GM21447 (cell line): ENCODE data around the gene UBB.
"Not testable (repeated sequence)": the region's sequence is repeated elsewhere in the genome, so short reads cannot be mapped to it uniquely, and the experiment has no call there.

Experiments
- ATAC-seq: cut with Tn5 transposase; IDR thresholded peaks from one replicate; pipeline ENCODE4 v1.9.1; 2021; ENCODE audit not compliant: unreplicated experiment

The UBB gene

DNA sequence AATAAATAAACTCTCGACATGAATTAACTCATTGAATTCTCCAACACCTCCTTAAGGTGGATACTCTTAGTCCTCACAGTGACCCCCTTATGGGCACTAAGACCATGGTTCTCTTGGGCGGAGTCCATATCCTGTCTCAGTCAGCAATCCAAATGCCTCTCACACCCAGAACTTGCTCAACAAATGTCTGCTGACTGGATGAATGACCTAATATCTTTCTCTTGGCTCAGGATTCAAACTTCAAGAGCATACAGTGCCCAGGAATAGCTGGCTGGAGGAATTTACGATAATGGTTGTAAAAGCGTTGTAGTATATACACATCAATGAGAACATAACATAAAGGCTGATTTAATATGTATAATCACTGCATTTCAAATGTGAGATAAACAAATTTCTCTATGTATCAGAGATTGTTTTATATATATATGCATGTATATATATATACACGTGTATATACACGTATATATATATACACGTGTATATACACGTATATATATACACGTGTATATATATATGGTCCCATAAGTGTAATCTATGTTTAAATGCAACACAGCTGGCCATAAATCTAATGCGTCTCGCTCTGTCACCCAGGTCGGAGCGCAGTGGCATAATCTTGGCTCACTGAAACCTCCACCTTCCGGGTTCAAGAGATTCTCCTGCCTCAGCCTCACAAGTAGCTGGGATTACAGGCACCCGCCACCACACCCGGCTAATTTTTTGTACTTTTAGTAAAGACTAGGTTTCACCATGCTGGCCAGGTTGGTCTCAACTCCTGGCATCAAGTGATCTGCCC, 6.5 kb upstream of the UBB start:
- ATAC-seq = no peak

DNA sequence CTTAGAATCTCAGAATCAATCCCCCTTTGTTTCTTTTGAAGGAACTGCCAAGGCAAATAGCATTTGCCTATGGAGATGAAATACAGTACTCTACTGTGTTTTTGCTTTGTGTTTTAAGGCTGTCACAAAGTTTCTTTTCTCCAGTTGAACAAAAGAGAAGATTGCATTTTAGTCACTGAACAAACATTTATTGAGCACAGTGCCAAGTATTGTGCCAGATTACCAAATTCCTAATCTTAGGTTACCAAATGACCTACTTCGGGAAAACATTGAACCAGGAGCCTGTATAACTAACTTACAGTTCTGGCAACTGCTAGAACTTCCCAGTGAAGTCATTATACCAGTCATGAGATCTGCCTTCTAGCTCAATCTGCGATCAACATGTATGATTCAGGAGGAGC, 3.0 kb upstream of the UBB start:
- no peak for ATAC-seq

DNA sequence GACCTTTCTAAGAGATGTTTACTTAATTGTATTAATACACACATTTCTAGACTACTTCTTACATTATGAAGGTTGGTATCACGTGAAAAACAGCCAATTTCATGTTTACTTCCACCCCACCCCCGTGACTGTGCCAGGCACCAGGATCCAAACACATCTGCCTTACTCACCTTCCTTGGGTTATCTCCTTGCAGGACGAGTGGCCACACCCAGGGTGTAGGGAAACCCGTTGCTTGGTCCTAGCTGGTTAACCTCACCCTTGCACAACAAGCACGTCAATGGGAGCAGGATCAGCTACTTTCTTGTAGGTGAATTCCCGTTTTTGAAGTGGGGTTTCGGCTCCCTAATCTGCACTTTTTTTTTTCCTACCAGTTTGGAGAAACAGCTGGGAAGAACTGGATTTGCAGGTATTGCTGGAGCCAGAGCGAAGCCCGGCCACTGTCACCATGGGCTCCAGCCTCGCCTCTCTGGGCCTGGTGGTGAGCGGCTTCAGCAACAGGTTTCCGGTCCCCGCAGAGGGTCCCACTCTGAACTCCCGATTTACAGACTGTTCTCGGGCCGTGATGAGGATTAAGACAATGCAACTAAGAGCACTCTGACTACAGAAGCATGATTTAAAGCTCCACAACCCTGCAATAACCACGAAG, 2.1 kb upstream of the UBB start:
- no peak for ATAC-seq

DNA sequence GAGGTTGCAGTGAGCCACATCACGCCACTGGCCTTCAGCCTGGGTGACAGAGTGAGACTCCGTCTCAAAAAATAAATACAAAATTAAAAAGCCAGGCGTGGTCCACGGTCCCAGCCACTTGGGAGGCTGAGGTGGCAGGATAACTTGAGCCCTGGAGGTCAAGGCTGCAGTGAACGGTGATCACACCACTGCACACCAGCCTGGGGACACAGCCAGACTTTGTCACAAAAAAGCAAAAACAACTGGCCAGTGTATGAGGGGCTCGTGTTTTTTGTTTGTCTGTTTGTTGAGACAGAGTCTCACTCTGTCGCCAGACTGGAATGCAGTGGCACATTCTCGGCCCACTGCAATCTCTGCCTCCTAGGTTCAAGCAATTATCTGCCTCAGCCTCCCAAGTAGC, 1.2 kb upstream of the UBB start:
- no peak for ATAC-seq

DNA sequence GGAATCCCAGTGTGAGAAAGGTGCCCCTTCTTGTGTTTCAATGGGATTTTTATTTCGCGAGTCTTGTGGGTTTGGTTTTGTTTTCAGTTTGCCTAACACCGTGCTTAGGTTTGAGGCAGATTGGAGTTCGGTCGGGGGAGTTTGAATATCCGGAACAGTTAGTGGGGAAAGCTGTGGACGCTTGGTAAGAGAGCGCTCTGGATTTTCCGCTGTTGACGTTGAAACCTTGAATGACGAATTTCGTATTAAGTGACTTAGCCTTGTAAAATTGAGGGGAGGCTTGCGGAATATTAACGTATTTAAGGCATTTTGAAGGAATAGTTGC, 567 bp downstream of the UBB start:
- ATAC-seq = peak; percentile 13

DNA sequence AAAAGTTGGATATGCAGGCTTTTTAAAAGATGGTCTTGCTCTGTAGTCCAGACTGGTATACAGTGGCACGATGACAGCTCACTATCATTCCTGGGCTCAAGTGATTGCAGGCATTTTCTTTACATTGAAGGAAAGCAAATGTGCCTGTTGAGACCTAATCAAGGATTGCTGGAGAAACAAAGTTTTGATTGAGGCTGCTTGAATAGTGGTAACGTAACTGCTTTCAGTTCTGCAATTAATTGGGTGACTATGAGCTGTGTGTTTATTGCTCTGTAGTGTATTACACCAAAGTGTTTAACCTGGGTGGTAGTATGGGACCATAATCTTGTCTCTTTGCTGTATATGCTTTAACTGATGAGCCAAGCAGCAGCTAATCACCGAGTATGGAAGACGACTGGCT, 2.3 kb downstream of the UBB start:
- ATAC-seq = no peak

DNA sequence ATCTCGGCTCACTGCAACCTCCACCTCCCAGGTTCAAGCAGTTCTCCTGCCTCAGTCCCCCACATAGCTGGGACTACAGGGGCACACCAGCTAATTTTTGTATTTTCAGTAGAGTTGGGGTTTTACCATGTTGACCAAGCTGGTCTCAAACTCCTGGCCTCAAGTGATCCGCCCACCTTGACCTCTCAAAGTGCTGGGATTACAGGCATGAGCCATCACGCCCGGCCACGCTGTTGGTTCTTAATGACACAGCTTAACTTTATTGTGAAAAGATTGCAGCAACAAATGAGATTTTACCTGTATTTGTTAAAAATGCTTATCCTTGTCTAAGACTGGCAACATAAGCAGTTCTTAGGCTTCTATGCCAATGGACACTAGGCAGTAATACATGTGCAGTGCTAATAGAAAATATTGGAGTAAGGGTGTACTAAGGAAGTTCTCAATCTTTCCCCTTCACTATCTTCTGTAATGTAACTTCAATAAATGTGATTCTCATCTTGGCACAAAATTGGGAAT, 2.9 kb downstream of the UBB start:
- ATAC-seq = no peak

DNA sequence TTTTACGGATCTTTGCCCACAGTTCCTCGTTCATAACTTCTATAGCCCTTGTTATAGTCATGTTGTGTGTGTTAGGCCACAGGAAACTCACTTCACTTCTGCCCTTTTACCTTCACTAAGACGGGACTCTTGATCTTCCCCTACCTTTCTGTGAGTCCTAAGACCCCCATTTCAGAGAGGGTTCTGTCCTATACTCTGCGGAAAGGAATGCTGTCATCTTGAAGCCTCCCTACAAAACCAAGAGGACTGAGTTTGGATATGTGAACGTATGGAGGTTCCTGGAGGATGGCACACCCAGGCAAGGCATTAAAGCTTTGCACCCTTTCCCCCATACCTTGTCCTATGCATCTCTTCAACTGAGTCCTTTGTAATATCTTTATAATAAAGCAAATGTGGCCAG, 3.7 kb downstream of the UBB start:
- no peak for ATAC-seq

DNA sequence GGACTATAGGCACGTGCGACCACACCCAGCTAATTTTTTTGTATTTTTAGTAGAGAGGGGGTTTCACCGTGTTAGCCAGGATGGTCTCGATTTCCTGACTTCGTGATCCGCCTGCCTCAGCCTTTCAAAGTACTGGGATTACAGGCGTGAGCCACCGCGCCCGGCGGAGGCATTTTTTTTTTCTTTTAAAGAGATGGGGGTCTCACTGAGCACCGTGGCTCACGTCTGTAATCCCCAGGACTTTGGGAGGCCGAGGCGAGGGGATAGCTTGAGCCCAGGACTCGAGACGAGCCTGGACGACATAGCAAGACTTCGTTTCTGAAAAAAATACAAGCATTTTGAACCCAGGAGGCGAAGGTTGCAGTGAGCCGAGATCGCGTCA, 5.2 kb downstream of the UBB start:
- ATAC-seq = not testable (repeated sequence)

DNA sequence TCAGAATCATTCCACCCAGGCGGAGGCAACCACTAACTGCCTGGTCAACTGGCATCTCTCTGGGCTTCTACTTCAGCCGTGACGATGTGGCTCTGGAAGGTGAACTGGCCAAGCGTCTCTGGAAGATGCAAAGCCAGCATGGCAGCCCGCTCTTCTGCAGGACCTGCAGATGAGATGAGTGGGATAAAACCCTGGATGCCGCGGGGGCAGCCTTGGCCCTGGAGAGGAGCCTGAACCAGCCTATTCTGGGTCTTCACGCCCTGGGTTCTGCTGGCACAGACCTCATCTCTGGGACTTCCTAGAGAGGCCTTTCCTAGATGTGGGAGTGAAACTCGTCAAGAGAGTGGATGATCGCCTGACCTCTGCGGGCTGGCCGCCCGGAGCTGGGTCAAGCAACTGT, 10.6 kb downstream of the UBB start:
- no peak for ATAC-seq

DNA sequence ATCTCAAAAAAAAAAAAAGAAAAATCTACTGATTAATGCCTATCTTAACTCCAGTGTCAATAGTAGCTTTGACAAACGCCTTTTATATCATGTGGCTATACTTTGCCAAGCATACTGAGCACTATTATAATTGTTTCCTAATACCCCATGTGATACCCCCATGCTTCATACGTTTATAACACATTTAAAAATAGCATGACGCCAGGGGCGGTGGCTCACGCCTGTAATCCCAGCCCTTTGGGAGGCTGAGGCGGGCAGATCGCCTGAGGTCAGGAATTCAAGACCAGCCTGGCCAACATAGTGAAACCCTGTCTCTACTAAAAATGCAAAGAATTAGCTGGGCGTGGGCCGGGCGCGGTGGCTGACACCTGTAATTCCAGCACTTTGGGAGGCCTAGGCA, 11.6 kb downstream of the UBB start:
- ATAC-seq = not testable (repeated sequence)

DNA sequence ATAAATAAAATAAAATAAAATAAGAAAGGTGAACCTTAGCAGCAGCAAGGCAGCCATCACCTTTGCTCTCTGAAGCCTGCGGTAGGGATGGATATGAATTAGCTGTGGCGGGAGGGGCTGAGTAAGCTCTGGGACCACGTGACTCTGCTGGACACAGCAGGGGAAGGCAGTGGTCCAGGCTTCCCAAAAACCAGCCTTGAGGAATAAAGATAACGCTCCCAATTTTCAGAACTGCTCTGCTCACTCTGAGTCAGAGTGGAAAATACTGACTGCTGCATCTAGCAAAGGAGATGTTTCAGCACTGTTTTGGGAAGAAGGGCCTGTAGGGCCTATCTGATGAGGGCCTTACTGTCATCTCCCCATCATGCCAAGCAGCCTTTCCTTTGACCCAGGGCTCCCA, 15.0 kb downstream of the UBB start:
- not testable (repeated sequence) for ATAC-seq

DNA sequence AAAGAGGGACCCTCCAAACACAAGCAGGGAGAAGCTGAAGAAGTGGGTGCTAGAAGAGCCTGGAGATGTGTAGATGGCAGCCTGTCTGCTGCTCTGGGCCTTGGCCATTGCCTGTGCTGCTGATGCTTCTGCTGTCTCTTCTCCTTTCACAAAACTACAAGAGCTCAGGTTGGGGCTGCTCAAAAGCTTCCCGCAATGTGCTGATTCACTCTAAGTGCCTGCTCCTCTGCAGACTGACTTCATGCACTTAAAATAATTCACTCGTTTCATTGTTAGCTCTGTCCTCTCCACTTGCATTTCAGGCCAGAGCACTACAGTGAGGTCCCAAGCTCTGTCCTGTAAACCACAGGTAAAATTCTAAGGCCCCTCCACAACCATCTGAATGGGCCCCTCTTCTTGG, 15.8 kb downstream of the UBB start:
- not testable (repeated sequence) for ATAC-seq

DNA sequence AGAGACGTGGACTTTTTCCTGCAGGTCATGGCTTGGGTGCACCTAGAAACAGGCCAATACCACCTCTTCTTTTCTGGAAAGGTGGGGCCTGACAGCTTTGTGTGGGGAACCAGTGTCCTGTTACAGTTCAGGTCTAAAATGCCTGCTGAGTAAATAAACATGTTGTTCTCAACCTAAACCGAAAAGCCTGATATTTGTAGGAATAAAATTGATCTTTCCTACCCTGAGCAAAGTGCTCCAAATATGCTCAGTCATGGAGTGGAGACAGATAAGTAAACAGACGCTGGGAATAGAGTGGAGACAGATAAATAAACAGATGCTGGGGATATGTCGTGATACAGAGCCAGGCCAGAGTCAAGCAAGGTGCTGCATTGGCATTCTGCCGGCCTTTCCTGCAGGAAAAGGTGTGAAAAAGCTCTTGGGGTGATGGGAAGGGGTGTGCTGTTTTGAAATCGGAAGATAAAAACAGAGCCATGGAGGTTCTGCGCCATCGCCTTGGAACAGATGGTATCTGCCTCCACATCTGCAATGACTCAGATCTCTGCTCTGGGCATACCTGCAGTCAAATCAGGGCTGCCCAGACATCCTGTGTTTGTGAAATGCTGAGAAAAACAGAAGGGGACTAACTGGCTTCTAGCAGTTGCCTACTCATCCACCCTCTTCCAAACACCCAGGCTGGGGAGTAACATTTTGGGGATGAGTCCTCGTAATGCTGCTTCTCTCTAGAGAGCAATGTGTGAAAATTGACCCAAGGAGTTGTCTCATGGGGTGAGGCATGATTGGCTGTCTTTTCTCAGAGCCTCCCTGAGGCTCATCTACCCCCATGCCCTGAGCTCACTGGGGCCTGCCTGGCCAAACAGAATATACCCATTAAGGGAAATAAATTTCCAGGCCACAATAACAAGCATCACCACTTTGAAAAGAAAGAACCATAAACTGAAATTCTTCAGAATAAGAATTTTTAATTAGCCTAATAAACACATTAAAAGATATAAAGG, 17.7 kb downstream of the UBB start:
- ATAC-seq = peak; percentile 79

DNA sequence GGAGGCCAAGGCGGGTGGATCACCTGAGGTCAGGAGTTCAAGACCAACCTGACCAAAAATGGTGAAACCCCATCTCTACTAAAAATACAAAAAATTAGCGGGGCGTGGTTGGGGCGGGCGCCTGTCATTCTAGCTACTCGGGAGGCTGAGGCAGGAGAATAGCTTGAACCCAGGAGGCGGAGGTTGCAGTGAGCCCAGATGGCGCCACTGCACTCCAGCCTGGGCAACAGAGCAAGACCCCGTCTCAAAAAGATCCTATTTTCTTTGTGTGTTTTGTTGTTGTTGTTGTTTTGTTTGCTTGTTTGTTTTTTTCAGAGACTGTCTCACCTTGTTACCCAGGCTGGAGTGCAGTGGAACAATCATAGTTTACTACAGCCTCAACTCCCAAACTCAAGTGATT, 23.0 kb downstream of the UBB start:
- not testable (repeated sequence) for ATAC-seq

DNA sequence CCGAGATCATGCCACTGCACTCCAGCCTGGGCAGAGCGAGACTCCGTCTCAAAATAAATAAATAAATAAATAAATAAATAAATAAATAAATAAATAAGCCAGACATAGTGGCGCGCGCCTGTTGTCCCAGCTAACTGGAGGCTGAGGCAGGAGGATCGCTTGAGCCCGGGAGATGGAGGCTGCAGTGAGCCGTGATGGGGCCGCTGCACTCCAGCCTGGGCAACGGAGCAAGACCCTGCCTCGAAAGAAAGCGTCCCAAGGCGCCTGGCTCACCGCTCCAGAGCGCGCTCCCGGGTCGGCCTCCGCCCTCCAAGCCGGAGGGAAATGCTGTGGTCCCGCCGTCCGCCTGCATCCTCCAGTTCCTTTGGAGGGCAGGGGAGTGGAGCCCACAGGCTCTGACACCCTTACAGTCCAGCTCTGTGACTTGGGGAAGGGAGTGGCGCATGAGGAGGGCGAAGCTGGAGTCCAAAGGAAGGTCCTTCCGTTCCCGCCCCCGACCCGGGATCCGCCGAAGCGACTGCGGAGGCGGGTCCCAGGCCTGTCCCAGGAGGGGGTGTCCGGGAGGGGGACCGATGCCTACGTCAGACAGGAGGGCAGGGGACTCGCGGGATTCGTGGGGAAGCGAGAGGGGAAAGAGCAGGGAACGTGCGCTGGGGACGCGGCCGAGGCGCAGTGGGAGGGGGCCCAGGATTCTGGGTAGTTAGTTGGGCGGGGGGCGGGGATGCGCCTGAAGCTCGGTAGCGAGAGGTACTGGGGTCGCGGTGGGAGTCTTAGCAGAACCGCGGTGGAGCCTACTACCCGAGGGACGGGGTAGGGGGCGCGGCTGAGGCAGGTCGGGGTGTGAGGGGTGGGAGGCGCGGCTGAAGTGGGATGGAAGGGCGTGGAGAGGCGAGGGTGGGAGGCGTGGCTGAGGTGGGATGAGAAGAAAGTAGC, 26.1 kb downstream of the UBB start:
- no peak for ATAC-seq

DNA sequence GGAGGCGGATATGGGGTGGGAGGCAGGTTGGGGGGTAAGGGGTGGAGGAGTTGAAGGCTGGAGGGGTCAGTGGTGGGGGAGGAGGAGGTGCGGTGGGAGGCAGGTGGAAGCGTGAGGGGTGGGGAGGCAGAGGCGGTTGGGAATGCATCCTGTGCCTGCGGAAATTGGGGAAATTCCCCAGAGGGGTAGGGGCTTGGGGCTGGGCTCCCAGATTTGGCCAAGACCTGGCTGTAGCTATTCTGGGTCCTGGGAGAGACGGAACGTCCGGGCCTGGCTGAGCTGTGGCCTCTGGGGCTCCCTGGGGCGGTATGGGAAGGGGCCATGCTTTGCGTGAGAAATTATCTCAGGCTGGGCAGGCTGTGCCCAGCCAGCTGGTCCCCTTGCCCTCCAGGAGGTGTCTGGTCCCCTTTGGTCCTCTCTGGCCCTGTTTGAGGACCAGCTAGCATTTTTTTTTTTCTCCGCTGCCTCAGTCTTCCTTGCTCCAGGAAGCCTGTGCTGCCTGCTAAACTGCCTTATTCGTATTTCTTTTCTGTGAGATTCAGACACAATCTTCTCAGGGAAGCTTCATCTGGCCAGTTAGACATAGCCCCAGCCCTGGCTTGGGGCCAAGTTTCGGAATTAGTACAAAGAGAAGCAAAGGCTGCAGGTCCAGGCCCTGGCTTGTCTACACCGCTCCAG, 27.2 kb downstream of the UBB start:
- ATAC-seq = peak; percentile 85

DNA sequence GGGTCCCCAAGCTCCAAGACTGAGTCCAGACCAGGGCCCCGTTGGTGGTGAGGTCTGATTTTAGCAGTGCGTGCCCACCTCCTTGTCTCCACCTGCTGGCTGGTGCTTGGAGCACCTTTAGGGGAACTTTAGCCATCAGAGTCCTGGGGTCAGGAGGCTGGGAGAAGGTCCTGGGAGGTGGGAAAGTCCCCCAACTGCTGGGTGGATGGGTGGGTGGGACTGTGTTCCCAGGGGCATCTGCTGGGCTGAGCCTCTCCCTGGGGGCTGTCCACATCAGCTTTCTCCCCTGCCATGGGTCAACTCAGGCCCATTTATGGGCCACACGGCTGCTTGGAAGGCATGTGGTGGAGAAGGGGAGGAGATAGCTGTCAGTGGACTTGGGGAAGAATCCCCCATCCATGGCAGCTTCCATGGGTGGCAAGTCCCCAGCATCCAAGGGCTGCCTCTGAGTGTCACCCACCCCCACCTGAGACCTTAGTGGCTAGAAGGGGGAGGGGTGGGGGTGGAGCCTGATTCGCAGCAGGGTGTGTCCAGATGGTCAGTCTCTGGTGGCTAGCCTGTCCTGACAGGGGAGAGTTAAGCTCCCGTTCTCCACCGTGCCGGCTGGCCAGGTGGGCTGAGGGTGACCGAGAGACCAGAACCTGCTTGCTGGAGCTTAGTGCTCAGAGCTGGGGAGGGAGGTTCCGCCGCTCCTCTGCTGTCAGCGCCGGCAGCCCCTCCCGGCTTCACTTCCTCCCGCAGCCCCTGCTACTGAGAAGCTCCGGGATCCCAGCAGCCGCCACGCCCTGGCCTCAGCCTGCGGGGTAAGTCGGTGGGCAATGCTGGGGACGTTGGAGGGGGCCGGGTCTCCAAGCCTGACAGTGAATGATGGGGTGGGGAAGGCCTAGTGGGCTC, 34.4 kb downstream of the UBB start, which contains the start of gene TRPV2:
TRPV2 (plus strand) TSS at position 541 of the 894 bp plus-strand sequence. CDS start 2,098 bp downstream, outside the sequence.
- ATAC-seq = peak; percentile 46

DNA sequence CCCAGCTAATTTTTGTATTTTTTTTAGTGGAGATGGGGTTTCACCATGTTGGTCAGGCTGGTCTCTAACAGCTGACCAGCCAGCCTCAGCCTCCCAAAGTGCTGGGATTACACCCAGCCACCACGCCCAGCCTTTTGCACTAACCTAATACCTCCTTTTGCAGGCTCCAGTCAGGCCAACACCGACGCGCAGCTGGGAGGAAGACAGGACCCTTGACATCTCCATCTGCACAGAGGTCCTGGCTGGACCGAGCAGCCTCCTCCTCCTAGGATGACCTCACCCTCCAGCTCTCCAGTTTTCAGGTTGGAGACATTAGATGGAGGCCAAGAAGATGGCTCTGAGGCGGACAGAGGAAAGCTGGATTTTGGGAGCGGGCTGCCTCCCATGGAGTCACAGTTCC, 36.5 kb downstream of the UBB start:
- no peak for ATAC-seq
